ENCODE results near the gene PRSS56.

The PRSS56 gene

DNA sequence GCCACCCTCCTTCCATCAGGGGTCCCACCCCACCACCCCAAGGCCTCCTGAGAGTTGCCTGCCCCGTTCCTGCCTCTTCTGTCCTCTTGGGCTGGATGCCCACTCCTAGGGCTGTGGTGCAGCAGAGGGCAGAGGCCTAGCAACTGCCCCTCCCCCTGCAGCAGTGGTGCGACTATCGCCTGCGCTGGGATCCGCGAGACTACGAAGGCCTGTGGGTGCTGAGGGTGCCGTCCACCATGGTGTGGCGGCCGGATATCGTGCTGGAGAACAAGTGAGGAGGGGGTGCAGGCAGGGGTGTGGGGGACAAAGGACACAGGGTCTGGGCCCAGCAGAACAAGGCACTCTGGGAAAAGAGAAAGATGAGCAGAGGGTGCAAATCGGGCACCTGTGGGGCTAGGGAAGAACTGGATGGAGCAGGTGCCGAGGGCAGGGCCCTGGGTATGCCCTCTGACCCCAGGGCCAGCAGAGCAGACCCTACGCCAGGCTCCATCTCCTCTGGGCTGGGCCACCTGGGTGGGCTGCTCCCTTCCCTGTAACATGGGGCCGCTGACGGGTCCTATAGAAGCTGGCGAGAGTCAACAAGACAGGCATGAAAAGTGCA lies 20.4 kb downstream of the PRSS56 start:
- no peak for DNase-seq (ENCODE audit: low read depth in 4 of 4, low spot score in 1 of 4)

DNA sequence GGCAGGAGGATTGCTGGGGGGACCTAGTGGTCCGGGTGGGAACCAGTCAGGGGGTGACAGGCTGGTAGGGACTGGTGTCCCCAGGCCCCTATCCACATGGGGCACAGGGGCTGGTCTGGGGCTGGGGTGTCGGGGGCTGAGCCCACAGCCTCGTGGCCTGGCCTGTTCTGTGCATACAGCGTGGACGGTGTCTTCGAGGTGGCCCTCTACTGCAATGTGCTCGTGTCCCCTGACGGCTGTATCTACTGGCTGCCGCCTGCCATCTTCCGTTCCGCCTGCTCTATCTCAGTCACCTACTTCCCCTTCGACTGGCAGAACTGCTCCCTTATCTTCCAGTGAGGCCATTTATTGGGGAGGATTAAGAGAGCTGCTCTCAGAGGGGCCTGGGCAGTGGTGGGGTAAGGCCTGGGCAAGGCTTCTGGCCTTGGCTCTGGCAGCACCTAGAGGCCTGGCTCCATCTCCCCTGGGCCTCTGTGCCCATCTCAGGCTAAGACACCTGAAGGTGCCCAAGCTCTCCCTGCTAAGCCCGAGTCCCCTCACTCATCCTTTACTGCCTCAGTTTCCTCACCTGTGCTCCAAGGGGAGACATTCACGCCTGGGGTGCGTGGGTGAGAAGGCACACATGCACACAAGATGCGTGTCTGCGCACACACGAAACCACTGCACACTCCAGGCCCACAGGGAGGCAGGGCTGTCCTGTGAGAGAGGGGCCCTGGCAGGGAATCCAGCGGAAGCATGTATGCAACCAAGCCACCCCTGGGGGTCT lies 21.2 kb downstream of the PRSS56 start:
- DNase-seq (ENCODE audit: low read depth in 4 of 4, low spot score in 1 of 4), result no peak

- no peak for DNase-seq (ENCODE audit: low read depth in 4 of 4, low spot score in 1 of 4)
Measured at GRCh38 chr2:232541961-232542714, 21.9 kb downstream of the PRSS56 start.

DNA sequence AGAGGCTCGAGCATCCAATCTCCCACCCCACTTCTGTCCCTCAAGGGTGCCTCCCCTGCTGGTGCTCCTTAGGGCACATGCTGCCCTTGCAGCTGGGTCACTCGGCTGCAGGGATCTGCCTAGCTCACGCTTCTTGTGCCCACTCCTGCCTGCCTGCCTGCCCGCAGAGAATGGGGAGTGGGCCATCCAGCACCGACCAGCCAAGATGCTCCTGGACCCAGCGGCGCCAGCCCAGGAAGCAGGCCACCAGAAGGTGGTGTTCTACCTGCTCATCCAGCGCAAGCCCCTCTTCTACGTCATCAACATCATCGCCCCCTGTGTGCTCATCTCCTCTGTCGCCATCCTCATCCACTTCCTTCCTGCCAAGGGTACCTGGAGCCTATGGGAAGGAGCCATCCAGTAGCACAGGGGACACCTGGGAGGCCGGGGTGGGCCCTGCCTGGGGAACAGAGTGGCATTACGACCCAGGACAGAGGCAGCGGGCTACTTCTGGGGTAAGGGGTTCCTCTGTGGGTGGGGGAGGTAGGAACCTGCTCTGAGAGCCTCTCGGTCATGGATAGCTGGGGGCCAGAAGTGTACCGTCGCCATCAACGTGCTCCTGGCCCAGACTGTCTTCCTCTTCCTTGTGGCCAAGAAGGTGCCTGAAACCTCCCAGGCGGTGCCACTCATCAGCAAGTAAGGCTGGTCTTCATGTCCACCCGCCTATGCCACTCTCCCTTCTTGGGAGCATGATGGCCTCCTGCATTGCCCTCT lies 22.7 kb downstream of the PRSS56 start:
- DNase-seq (ENCODE audit: low read depth in 4 of 4, low spot score in 1 of 4), result no peak

GRCh38 chr2:232543491-232543890 lies 23.3 kb downstream of the PRSS56 start:
- no peak for DNase-seq (ENCODE audit: low read depth in 4 of 4, low spot score in 1 of 4)

DNA sequence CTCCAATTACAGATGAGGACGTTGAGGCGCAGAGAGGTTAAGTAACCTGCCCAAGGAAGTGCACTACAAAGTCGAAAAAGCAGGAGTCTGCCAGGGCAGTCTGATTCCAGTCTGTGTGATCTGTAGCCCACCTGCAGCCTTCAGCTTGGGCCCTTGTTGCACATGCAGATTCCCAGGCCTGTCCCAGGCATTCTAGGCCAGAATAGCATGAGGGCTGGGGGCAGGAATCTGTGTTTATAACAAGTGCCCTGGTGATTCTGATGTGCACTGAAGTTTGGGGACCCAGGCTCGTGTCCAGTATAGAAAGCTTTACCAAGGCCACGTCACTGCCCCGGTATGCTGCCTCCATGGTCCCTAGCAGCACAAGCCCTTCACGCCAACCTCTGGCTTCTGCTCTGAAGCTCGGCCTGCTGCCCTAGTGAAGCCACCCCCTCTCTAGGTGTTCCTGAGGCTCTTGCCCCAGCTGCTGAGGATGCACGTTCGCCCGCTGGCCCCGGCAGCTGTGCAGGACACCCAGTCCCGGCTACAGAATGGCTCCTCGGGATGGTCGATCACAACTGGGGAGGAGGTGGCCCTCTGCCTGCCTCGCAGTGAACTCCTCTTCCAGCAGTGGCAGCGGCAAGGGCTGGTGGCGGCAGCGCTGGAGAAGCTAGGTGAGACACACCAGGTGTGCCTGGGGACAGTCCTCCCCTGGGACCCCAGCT lies 23.9 kb downstream of the PRSS56 start:
- DNase-seq (ENCODE audit: low read depth in 4 of 4, low spot score in 1 of 4), result no peak

- no peak for DNase-seq (ENCODE audit: low read depth in 4 of 4, low spot score in 1 of 4)
Measured at GRCh38 chr2:232544674-232545073, 24.5 kb downstream of the PRSS56 start.

- DNase-seq (ENCODE audit: low read depth in 4 of 4, low spot score in 1 of 4), result no peak
Measured at GRCh38 chr2:232545511-232546375, 25.6 kb downstream of the PRSS56 start.

DNA sequence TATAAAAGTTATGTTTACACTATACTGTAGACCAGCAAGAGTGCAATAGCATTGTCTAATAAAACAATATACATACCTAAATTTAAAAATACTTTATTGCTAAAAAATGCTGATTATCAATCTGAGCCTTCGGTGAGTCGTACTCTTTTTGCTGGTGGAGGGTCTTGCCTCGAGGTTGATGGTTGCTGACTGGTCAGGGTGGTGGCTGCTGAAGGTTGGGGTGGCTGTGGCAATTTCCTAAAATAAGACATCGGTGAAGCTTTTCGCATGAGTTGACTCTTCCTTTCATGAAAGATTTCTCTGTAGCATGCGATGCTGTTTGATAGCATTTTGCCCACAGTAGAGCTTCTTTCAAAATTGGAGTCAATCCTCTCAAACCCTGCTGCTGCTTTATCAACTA lies 27.8 kb downstream of the PRSS56 start:
- no peak for DNase-seq (ENCODE audit: low read depth in 4 of 4, low spot score in 1 of 4)

- no peak for DNase-seq (ENCODE audit: low read depth in 4 of 4, low spot score in 1 of 4)
Measured at GRCh38 chr2:232549655-232550353, 29.6 kb downstream of the PRSS56 start.

DNA sequence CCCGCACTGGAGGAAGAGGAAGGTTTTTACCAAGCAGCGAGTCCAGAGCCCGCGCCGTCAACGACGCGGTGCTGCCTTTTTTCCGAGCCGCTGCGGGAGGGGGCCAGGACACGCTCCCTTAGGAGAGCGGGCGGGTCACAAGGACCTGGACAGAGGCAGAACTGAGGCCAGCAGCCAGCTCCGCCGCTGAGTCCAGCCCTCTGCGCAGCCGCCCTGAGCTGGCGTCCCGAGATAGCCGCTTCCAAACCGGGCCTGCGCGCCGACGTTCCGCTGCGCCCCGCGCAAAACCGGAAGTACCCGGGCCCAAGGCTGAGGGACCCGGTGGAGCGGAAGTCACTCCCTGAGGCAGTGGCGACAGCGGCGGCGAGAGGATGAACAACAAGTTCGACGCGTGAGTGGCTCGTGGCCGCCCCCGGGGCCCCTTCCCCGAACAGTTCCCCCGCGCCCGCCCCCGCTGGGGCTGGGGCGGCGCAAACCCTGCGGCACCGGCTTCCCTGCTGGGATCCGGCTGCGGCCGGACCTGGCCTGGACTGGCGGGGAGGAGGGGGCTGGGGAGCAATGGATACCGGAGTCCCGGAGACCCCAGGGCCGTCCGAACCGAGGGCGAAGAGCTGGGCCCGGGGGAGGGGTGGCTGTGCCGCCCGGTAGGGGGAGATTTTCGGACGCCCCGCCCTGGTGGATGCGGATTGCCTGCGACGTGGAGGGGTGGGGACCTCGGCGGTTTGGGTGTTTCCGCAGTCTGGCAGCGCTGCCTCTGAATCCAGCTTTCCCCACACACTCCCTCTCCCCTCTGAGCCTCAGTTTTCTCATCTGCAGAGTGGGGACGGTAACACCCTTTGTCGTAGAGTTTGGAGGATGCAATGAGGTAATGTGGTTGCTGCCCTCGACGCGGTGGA lies 30.4 kb downstream of the PRSS56 start, which contains the start of the genes EIF4E2 and TIGD1:
TSS of gene EIF4E2 (plus strand) at position 336 of the 896 bp plus-strand sequence. CDS start at position 372, 36 bp downstream.
TSS of gene TIGD1 (minus strand) at position 204 of the 896 bp plus-strand sequence. CDS start 675 bp downstream, outside the sequence.
- DNase-seq (ENCODE audit: low read depth in 4 of 4, low spot score in 1 of 4), result peak; percentile 81 to 90 (median 86)

GRCh38 chr2:232551250-232551638 lies 31.1 kb downstream of the PRSS56 start:
- DNase-seq (ENCODE audit: low read depth in 4 of 4, low spot score in 1 of 4), result no peak

DNA sequence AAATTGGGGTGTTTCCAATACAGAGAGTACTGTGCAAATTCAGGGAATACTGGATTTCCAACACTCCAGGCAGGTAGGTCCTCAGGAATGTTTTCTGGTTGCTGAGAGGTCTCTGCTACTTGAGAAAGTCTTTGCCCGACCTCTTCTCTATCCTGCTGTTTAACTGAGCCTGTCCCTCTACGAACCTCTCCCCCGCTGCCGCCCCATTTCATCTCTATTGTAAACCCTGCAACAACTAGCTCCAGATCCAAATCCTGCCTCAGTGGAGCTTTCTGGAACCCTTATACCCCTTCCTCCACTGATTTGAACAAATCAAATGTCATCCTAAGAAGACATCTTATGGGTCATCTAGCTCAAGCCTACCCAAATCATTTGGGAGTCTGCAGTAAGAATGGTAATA lies 31.6 kb downstream of the PRSS56 start:
- DNase-seq (ENCODE audit: low read depth in 4 of 4, low spot score in 1 of 4), result no peak

DNA sequence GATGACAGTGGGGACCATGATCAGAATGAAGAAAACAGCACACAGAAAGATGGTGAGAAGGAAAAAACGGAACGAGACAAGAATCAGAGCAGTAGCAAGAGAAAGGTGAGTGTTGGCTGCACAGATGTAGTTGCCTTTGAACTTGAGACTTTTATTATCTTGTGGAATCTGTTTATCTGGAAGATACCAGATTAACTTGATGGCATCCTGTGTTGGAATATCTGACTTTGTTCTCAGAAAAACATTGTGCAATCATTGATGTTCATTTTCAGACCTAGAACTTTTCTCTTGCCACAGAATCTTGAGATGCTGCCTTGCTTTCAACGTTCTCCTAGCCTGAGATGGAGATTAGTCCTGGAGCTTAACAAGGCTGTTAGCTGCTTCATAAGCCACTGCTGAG lies 36.2 kb downstream of the PRSS56 start:
- DNase-seq (ENCODE audit: low read depth in 4 of 4, low spot score in 1 of 4), result no peak

GRCh38 chr2:232562515-232563151 lies 42.4 kb downstream of the PRSS56 start:
- no peak for DNase-seq (ENCODE audit: low read depth in 4 of 4, low spot score in 1 of 4)

- DNase-seq (ENCODE audit: low read depth in 4 of 4, low spot score in 1 of 4), result no peak
Measured at GRCh38 chr2:232563580-232563979, 43.4 kb downstream of the PRSS56 start.

DNA sequence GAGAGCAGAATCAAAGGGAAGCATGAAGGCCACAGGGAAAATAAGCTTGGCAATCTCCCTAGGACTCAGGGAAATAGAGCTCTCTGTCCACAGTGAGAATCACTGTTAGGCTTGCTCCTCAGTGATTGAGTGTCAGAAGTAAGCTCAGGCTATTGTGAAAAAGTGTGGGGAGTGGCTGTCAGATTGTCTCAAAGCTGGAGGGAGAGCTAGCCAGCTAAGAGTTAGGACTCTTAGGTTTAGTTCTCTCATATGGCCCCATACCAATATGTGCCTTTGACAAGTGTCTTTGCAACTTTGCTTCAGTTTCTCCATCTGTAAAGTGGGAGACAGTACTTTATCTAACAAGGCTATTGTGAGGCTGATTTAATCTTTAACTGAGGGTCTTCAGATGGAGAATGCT lies 47.5 kb downstream of the PRSS56 start:
- no peak for DNase-seq (ENCODE audit: low read depth in 4 of 4, low spot score in 1 of 4)

- no peak for DNase-seq (ENCODE audit: low read depth in 4 of 4, low spot score in 1 of 4)
Measured at GRCh38 chr2:232568161-232568560, 48.0 kb downstream of the PRSS56 start.

All from stimulated activated CD4-positive, alpha-beta T cell treated with anti-CD3 and anti-CD28 coated beads, Interleukin-1b, Interleukin-23, amount 100 ng/mL, for 24 hours (primary cell).